ENCODE data around the gene TRRAP.

DNA sequence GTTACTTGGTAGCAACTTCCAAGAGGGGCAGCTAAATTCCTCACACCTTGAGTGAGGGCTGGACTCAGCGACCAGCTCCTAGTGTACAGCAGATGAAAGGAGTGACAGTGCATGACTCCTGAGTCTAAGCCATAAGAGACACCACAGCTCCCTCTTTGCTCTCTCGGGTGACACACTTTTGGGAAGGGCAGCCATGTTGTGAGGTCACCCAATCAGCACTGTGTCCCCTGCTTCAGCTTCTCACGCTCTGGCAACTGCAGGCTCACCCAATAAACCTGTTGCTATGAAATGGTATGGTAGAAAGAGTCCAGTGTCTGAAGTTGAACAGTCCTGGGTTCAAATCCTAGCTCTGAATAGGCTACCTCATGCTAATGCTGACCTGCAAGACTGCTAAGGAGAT, 29.4 kb upstream of the TRRAP start:
- TF ChIP-seq BHLHE40 (IDR thresholded peaks at IDR 0.05; ENCODE audit: low read depth, low read length) = no peak
- TF ChIP-seq, protein P1, sequence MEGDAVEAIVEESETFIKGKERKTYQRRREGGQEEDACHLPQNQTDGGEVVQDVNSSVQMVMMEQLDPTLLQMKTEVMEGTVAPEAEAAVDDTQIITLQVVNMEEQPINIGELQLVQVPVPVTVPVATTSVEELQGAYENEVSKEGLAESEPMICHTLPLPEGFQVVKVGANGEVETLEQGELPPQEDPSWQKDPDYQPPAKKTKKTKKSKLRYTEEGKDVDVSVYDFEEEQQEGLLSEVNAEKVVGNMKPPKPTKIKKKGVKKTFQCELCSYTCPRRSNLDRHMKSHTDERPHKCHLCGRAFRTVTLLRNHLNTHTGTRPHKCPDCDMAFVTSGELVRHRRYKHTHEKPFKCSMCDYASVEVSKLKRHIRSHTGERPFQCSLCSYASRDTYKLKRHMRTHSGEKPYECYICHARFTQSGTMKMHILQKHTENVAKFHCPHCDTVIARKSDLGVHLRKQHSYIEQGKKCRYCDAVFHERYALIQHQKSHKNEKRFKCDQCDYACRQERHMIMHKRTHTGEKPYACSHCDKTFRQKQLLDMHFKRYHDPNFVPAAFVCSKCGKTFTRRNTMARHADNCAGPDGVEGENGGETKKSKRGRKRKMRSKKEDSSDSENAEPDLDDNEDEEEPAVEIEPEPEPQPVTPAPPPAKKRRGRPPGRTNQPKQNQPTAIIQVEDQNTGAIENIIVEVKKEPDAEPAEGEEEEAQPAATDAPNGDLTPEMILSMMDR (IDR thresholded peaks at IDR 0.05) = no peak
- TF ChIP-seq, protein P2, sequence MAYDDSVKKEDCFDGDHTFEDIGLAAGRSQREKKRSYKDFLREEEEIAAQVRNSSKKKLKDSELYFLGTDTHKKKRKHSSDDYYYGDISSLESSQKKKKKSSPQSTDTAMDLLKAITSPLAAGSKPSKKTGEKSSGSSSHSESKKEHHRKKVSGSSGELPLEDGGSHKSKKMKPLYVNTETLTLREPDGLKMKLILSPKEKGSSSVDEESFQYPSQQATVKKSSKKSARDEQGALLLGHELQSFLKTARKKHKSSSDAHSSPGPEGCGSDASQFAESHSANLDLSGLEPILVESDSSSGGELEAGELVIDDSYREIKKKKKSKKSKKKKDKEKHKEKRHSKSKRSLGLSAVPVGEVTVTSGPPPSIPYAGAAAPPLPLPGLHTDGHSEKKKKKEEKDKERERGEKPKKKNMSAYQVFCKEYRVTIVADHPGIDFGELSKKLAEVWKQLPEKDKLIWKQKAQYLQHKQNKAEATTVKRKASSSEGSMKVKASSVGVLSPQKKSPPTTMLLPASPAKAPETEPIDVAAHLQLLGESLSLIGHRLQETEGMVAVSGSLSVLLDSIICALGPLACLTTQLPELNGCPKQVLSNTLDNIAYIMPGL (CRISPR knock-in tag; IDR thresholded peaks at IDR 0.05; ENCODE audit: borderline replicate concordance) = no peak
- no peak for TF ChIP-seq POLR2A (IDR thresholded peaks at IDR 0.05; ENCODE audit: low read length)
- TF ChIP-seq CHD2 (IDR thresholded peaks at IDR 0.05; ENCODE audit: low read length, partially characterized antibody) = no peak
- no peak for TF ChIP-seq HOXA7 (CRISPR knock-in tag; IDR thresholded peaks at IDR 0.05)
- TF ChIP-seq REST (IDR thresholded peaks at IDR 0.05) = no peak
